ENCODE data around the gene MSTO1. TPM values are rescaled to one million over a fixed set of nuclear protein-coding genes. Genes with fewer than 3 reads are reported as not detected.
"Not testable (repeated sequence)": the region's sequence is repeated elsewhere in the genome, so short reads cannot be mapped to it uniquely, and the experiment has no call there.

Gene MSTO1
- polyA plus RNA-seq, 2 of the 4 experiments (the other 2 are of a cell fraction): 28.3 to 43.5 TPM

GRCh38 chr1:155651861-155652661 is 42.0 kb downstream of the MSTO1 start:
- Histone ChIP-seq H3K4me3 (peak overlapping the region; percentile 35; the same call in 2 of the 3 replicates), H3K4me2 (peak overlapping the region; percentile 84), H3K9me3 (no peaks in the 10 kb centered on the region), H3K4me1 (peaks cover 43% of the 10 kb centered on the region), H3K27ac (peak overlapping the region; percentile 37 to 71; a peak in 5 of 6 replicates)
- FAIRE-seq (no peak), ATAC-seq (no peak; a peak in 1 of 6 replicates), DNase-seq (ENCODE audit: low read depth in 1 of 2, low spot score in 1 of 2) (no peak)
- no peak for TF ChIP-seq RARB (CRISPR knock-in tag; IDR thresholded peaks at IDR 0.05)
- TF ChIP-seq TFCP2L1 (CRISPR knock-in tag; IDR thresholded peaks at IDR 0.05): 0 out of 2 replicates have a peak, but pooled peaks have one; percentile 2
- POLR2A ChIA-PET: no interaction called here
- CTCF ChIA-PET: interaction anchor here (1.0 to 2.2 kb wide), 5 partner anchors 10 to 445 kb away, joined by 3 to 10 read pairs (median 4); no protein-coding TSS in a partner anchor
- 60% methylated on average over 3 of the region's 3 CpGs for WGBS (ENCODE audit: missing lambda C conversion rate)

- Histone ChIP-seq H3K4me1 (peaks cover 34% of the 10 kb centered on the region), H3K27ac (no peak overlapping the region), H3K4me3 (no peak overlapping the region), H3K9me3 (no peaks in the 10 kb centered on the region), H3K4me2 (no peak overlapping the region)
- ATAC-seq (no peak), DNase-seq (ENCODE audit: low read depth in 1 of 2, low spot score in 1 of 2) (no peak), FAIRE-seq (no peak)
- ChIA-PET CTCF (no interaction called here), POLR2A (no interaction called here)
- WGBS (ENCODE audit: missing lambda C conversion rate): 90% methylated on average over 3 of the region's 3 CpGs
- no peak for TF ChIP-seq TFCP2L1 (CRISPR knock-in tag; IDR thresholded peaks at IDR 0.05)
- TF ChIP-seq MAZ (IDR thresholded peaks at IDR 0.05; ENCODE audit: borderline replicate concordance, low read depth, low read length): no peak
- TF ChIP-seq GATA3 (IDR thresholded peaks at IDR 0.05; ENCODE audit: borderline replicate concordance): no peak
- TF ChIP-seq ESRRA (IDR thresholded peaks at IDR 0.05; ENCODE audit: borderline replicate concordance, low read length): no peak
- no peak for TF ChIP-seq HOXB5 (CRISPR knock-in tag; IDR thresholded peaks at IDR 0.05)
- TF ChIP-seq CBX8 (IDR thresholded peaks at IDR 0.05): no peak
- no peak for TF ChIP-seq BHLHE40 (IDR thresholded peaks at IDR 0.05; ENCODE audit: low read depth, low read length)
- TF ChIP-seq EP300 (IDR thresholded peaks at IDR 0.05): no peak
- TF ChIP-seq EHMT2 (IDR thresholded peaks at IDR 0.05; ENCODE audit: low read depth): no peak
- TF ChIP-seq MAX (IDR thresholded peaks at IDR 0.05): no peak
- TF ChIP-seq REST (IDR thresholded peaks at IDR 0.05): no peak
Observed at GRCh38 chr1:155652951-155653350, 42.9 kb downstream of the MSTO1 start.

GRCh38 chr1:155657463-155657862 is 47.4 kb downstream of the MSTO1 start:
- POLR2A ChIA-PET: no interaction called here
- ATAC-seq: no peak
- Histone ChIP-seq H3K4me2 (no peak overlapping the region), H3K4me1 (peaks cover 3% of the 10 kb centered on the region), H3K4me3 (no peak overlapping the region), H3K9me3 (no peaks in the 10 kb centered on the region), H3K27ac (no peak overlapping the region)
- no peak for FAIRE-seq
- TF ChIP-seq KDM1A (IDR thresholded peaks at IDR 0.05; ENCODE audit: low read depth): no peak
- TF ChIP-seq BCL3 (IDR thresholded peaks at IDR 0.05): no peak
- TF ChIP-seq BHLHE40 (IDR thresholded peaks at IDR 0.05; ENCODE audit: low read depth, low read length): no peak
- TF ChIP-seq ATOH8 (CRISPR knock-in tag; IDR thresholded peaks at IDR 0.05; ENCODE audit: low read depth): no peak
- no peak for TF ChIP-seq HOXA7 (CRISPR knock-in tag; IDR thresholded peaks at IDR 0.05)
- no peak for TF ChIP-seq TP53 (CRISPR knock-in tag; IDR thresholded peaks at IDR 0.05)
- TF ChIP-seq ZNF302 (CRISPR knock-in tag; IDR thresholded peaks at IDR 0.05): no peak
- no peak for TF ChIP-seq MYC (IDR thresholded peaks at IDR 0.05; ENCODE audit: borderline replicate concordance, low read length)
- no peak for TF ChIP-seq FOSB (CRISPR knock-in tag; IDR thresholded peaks at IDR 0.05)
- TF ChIP-seq E2F6 (IDR thresholded peaks at IDR 0.05; ENCODE audit: borderline replicate concordance, low read depth): no peak
- WGBS (ENCODE audit: missing lambda C conversion rate): 91% methylated on average over 2 of the region's 2 CpGs
- DNase-seq (ENCODE audit: low read depth in 1 of 2, low spot score in 1 of 2): no peak
- CTCF ChIA-PET: interaction anchor here (1.4 kb wide), 1 partner anchor 9 kb away, joined by 4 read pairs; no protein-coding TSS in a partner anchor

GRCh38 chr1:155661239-155661638 is 51.2 kb downstream of the MSTO1 start:
- not testable (repeated sequence) for ATAC-seq

More at GRCh38 chr1:155661239-155661638, 51.2 kb downstream of the MSTO1 start:
- FAIRE-seq; H3K27ac ChIP-seq; DNase-seq (ENCODE audit: low read depth in 1 of 2, low spot score in 1 of 2); H3K4me3 ChIP-seq; H3K4me1 ChIP-seq; H3K4me2 ChIP-seq; POLR2A ChIA-PET; H3K9me3 ChIP-seq: not testable (repeated sequence)
- CTCF ChIA-PET: interaction anchor here (0.6 to 2.4 kb wide), 2 partner anchors 10 to 78 kb away, joined by 4 to 7 read pairs; no protein-coding TSS in a partner anchor
- 82% methylated on average over 4 of the region's 4 CpGs for WGBS (ENCODE audit: missing lambda C conversion rate)
